ENCODE data around the gene FBXO42. TPM values are rescaled to one million over a fixed set of nuclear protein-coding genes. Genes with fewer than 3 reads are reported as not detected.

FBXO42 gene
- total and polyA plus RNA-seq, 8 donors, result 7.4 to 11.9 (median 9.7) TPM

- H3K27me3 ChIP-seq, result no peaks in the 10 kb centered on the region
- peaks cover 0 to 31% (median 13%) of the 10 kb centered on the region in 3 donors for H3K4me1 ChIP-seq
- H3K9me3 ChIP-seq, result no peaks in the 10 kb centered on the region
- peak overlapping the region in 1 of 4 donors; percentile 1 for H3K4me3 ChIP-seq
- peak; percentile 24 to 57 (median 42) for ATAC-seq
- TF ChIP-seq CTCF (IDR thresholded peaks at IDR 0.05), result no peak
- 62 to 63% methylated on average over 14 of the region's 14 CpGs for WGBS, 2 donors
- FAIRE-seq, result no peak
- peak overlapping the region in 2 of 4 donors; percentile 4 to 5 for H3K27ac ChIP-seq
- no peaks in the 10 kb centered on the region for H3K36me3 ChIP-seq
- intact Hi-C loops (cut with DNase I), result no loop called here
- DNase-seq, result no peak
Observed at GRCh38 chr1:16387201-16388188, 35.2 kb upstream of the FBXO42 start.

- peak overlapping the region in 2 of 4 donors; percentile 5 to 15 for H3K27ac ChIP-seq
- H3K36me3 ChIP-seq, result no peaks in the 10 kb centered on the region
- FAIRE-seq (no peak), DNase-seq (no peak), ATAC-seq (peak; percentile 36 to 55 (median 52))
- peaks cover 0 to 27% (median 13%) of the 10 kb centered on the region in 3 donors for H3K4me1 ChIP-seq
- no peaks in the 10 kb centered on the region for H3K9me3 ChIP-seq
- TF ChIP-seq CTCF (IDR thresholded peaks at IDR 0.05), result no peak
- intact Hi-C loops (cut with DNase I), result no loop called here
- 50 to 60% methylated on average over 5 of the region's 5 CpGs for WGBS, 2 donors
- no peak overlapping the region for H3K4me3 ChIP-seq
- no peaks in the 10 kb centered on the region for H3K27me3 ChIP-seq
Observed at GRCh38 chr1:16386454-16387113, 34.3 kb upstream of the FBXO42 start.

DNA sequence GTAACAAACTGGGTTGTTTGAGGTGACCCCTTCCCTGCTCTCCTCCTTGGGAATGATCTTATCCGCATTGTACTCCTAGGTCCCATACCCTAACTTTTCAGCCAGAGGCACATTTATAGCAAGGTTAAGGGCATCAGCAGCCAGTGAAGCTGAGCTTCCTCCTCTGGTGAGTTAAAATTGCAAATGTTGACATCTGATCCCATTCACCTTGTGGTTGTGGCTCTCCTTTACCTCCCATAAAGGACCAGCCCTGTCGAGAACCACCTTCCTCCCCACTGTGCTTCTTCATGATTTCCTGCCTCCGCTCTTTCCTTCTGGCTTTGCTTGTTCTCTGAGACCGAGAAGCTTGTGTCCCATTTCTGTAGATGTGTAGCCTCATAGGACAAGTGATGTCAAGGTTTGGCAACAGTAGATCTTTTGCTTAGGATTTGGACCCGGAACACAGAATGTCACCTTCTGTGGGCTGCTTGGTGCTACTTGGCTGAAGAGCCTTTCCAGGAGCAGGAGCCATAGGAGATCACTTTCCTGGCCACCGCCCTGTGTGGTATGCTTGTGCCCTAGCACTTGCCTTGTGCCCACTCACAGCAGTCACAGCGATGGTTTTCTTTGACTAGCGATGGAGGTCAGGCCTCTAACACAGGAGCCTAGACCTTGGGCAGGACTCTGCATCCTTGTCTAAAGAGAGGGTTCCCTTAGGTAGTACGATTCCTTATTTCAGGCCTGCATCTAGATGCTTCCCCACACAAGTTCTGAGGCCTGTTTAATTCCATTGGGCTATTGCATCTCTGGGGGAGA, 33.6 kb upstream of the FBXO42 start:
- DNase-seq, result peak in 1 of 6 donors; percentile 10
- H3K27ac ChIP-seq, result peak overlapping the region in 1 of 4 donors; percentile 15
- peaks cover 0 to 24% (median 13%) of the 10 kb centered on the region in 3 donors for H3K4me1 ChIP-seq
- H3K4me3 ChIP-seq, result no peak overlapping the region
- intact Hi-C loops (cut with DNase I), result no loop called here
- no peak for FAIRE-seq
- peak in 1 of 4 donors; percentile 7 for ATAC-seq
- H3K9me3 ChIP-seq, result no peaks in the 10 kb centered on the region
- no peak for TF ChIP-seq CTCF (IDR thresholded peaks at IDR 0.05)
- H3K27me3 ChIP-seq, result no peaks in the 10 kb centered on the region
- no peaks in the 10 kb centered on the region for H3K36me3 ChIP-seq
- WGBS, 2 donors, result 94 to 95% methylated on average over 9 of the region's 9 CpGs

- intact Hi-C loops (cut with DNase I), result no loop called here
- no peaks in the 10 kb centered on the region for H3K36me3 ChIP-seq
- WGBS, 2 donors, result 94% methylated on average over 5 of the region's 5 CpGs
- no peaks in the 10 kb centered on the region for H3K27me3 ChIP-seq
- H3K4me3 ChIP-seq, result no peak overlapping the region
- FAIRE-seq (no peak), ATAC-seq (no peak), DNase-seq (no peak)
- H3K9me3 ChIP-seq, result no peaks in the 10 kb centered on the region
- no peak for TF ChIP-seq CTCF (IDR thresholded peaks at IDR 0.05)
- H3K27ac ChIP-seq, result no peak overlapping the region
- peaks cover 3 to 23% (median 13%) of the 10 kb centered on the region in 3 donors for H3K4me1 ChIP-seq
Observed at GRCh38 chr1:16383888-16384287, 31.6 kb upstream of the FBXO42 start.

Data from pancreas (tissue), 10 donors.